ENCODE data around the gene SYCE3. TPM values are rescaled to one million over a fixed set of nuclear protein-coding genes. Genes with fewer than 3 reads are reported as not detected.

SYCE3 gene
- total RNA-seq, 1 experiment from 2014 or later: 1.3 TPM

DNA sequence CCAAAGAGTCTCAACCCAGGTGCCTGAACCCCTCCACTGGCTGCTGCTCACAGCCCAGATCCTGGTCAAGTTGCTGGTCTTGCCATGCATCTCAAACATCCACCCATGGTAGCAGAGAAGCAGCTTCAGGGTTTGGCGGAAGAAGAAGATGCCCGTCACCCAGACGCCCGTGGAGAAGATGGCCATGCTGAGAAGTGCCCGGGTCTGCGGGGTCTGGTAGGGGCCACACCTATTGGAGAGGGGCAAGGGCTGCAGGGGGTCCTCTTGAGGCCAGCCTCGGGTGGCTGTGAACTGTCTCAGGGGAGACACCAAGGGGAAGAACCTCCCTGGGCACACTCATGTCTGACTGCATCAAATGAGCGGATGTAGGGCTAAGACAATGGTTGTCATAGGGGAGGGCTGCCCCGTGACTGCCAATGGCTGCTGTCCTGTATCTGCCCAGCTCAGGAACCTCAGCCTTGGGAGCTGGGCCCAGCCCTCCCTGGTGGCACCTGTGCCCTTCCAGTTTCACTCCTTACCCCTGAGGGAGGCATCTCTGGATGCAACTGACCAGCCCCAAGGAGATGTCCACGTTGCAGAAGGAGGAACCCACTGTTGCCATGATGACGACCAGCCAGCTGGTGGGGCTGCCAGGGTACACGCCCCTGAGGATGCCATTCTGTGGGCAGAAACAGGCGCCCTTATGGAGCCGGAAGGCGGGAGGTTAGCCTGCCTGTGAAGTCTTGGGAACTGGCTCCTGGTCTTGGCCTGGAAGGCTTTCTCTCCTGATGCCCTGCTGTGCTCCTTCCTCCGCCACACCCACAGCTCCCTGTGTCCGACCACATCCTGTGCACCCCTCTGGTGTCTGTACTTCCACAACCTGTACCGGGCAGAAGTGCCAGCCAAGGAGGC, 14.3 kb upstream of the SYCE3 start:
- Histone ChIP-seq H3K4me1 (ENCODE audit: insufficient read depth, low read length) (peaks cover 5% of the 10 kb centered on the region), H3K27me3 (ENCODE audit: low read length) (no peaks in the 10 kb centered on the region), H3K27ac (ENCODE audit: low read length) (no peak overlapping the region), H3K9me3 (ENCODE audit: low read length) (no peaks in the 10 kb centered on the region), H3K79me2 (ENCODE audit: low read length) (peaks cover 11% of the 10 kb centered on the region), H3K9me2 (replicated peaks; ENCODE audit: low read length) (no peaks in the 10 kb centered on the region), H2AFZ (ENCODE audit: low read length) (no peak overlapping the region), H3K4me2 (ENCODE audit: low read length) (no peak overlapping the region), H4K20me1 (ENCODE audit: low read length) (no peaks in the 10 kb centered on the region), H3K36me3 (ENCODE audit: low read depth, low read length) (no peaks in the 10 kb centered on the region), H3K4me3 (ENCODE audit: low read length) (no peak overlapping the region), H3K9ac (ENCODE audit: low read length) (no peak overlapping the region), H3F3A (ENCODE audit: low read length, unreplicated experiment) (no peaks in the 10 kb centered on the region)
- ChIA-PET POLR2A (ENCODE audit: unreplicated experiment) (no interaction called here), CTCF (no interaction called here)
- intact Hi-C loops (cut with micrococcal nuclease): loop anchor here (1.0 kb wide), 1 partner anchor 43 kb away; no protein-coding TSS in a partner anchor
- no peak for DNase-seq
- TF ChIP-seq, protein P1, sequence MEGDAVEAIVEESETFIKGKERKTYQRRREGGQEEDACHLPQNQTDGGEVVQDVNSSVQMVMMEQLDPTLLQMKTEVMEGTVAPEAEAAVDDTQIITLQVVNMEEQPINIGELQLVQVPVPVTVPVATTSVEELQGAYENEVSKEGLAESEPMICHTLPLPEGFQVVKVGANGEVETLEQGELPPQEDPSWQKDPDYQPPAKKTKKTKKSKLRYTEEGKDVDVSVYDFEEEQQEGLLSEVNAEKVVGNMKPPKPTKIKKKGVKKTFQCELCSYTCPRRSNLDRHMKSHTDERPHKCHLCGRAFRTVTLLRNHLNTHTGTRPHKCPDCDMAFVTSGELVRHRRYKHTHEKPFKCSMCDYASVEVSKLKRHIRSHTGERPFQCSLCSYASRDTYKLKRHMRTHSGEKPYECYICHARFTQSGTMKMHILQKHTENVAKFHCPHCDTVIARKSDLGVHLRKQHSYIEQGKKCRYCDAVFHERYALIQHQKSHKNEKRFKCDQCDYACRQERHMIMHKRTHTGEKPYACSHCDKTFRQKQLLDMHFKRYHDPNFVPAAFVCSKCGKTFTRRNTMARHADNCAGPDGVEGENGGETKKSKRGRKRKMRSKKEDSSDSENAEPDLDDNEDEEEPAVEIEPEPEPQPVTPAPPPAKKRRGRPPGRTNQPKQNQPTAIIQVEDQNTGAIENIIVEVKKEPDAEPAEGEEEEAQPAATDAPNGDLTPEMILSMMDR (conservative IDR thresholded peaks at IDR 0.05; ENCODE audit: low read depth, low read length): no peak
- TF ChIP-seq EZH2 (IDR thresholded peaks at IDR 0.05; ENCODE audit: low read length, unreplicated experiment) (no peak), EZH2phosphoT487 (IDR thresholded peaks at IDR 0.05; ENCODE audit: borderline replicate concordance, low read length) (no peak)
- no peak for ATAC-seq
- no TSS peak for BruUV-seq (replicated peaks)

DNA sequence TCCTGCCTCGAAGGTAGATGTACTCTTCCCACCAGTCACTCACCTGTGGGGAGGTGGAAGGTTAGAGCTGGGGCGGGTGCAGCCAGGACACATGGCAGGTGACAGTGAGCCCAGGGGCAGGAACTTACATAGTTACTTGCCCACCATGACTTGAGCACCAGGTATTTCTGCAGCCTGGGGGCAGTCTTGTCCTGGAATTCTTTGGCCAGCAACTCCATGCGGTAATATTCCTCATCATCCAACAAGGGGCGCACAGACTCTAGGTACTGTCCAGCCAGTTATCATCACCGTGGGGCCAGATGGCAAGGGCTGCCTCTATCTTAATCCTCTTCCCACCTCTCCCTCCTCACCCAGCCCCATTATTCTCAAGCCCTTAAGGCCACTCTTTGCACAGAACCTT, 13.4 kb upstream of the SYCE3 start:
- CTCF ChIA-PET: no interaction called here
- H4K20me1 ChIP-seq (ENCODE audit: low read length): no peaks in the 10 kb centered on the region
- intact Hi-C loops (cut with micrococcal nuclease): loop anchor here (1.0 kb wide), 1 partner anchor 44 kb away; no protein-coding TSS in a partner anchor
- H3K27me3 ChIP-seq (ENCODE audit: low read length): no peaks in the 10 kb centered on the region
- no peaks in the 10 kb centered on the region for H3K36me3 ChIP-seq (ENCODE audit: low read depth, low read length)
- no peak overlapping the region for H3K4me3 ChIP-seq (ENCODE audit: low read length)
- no peak overlapping the region for H3K27ac ChIP-seq (ENCODE audit: low read length)
- BruUV-seq (replicated peaks): no TSS peak
- H3K9me3 ChIP-seq (ENCODE audit: low read length): no peaks in the 10 kb centered on the region
- POLR2A ChIA-PET (ENCODE audit: unreplicated experiment): no interaction called here
- peak; percentile 37 for DNase-seq
- H3K4me2 ChIP-seq (ENCODE audit: low read length): no peak overlapping the region
- no peaks in the 10 kb centered on the region for H3K4me1 ChIP-seq (ENCODE audit: insufficient read depth, low read length)
- ATAC-seq: peak; percentile 64
- H2AFZ ChIP-seq (ENCODE audit: low read length): no peak overlapping the region
- no peak for TF ChIP-seq EZH2 (IDR thresholded peaks at IDR 0.05; ENCODE audit: low read length, unreplicated experiment)
- TF ChIP-seq, protein P1 (conservative IDR thresholded peaks at IDR 0.05; ENCODE audit: low read depth, low read length): peak; percentile 52
- no peaks in the 10 kb centered on the region for H3K9me2 ChIP-seq (replicated peaks; ENCODE audit: low read length)
- H3K9ac ChIP-seq (ENCODE audit: low read length): no peak overlapping the region
- no peaks in the 10 kb centered on the region for H3F3A ChIP-seq (ENCODE audit: low read length, unreplicated experiment)
- peaks cover under 1% of the 10 kb centered on the region for H3K79me2 ChIP-seq (ENCODE audit: low read length)

DNA sequence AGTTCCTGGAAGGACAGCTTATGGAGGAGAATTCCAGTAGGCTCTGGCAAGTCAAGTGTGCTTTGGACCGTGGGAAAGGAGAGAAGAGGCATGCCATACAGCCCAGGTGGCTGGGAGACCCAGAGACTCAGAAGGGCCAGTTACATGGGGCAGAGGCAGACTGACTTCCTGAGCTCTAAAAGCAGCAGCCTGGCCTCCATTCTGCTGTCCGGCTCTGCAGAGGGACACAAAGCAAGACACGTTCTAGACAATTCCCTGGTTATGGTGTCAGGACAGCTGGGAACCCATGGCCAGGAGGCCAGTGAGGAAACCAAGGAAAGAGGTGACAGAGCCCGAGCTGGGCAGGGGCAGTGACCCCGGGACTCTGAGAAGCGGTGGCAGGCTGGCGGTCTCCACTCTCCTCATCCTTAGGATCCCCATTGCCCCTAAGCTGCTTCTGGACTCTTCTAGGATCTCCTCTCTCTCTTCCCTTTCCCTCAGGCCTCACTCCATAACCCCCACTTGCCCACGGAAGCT, 12.8 kb upstream of the SYCE3 start:
- CTCF ChIA-PET: no interaction called here
- no peaks in the 10 kb centered on the region for H4K20me1 ChIP-seq (ENCODE audit: low read length)
- no peaks in the 10 kb centered on the region for H3K36me3 ChIP-seq (ENCODE audit: low read depth, low read length)
- DNase-seq (no peak), ATAC-seq (no peak)
- intact Hi-C loops (cut with micrococcal nuclease): no loop called here
- no peak overlapping the region for H3K4me3 ChIP-seq (ENCODE audit: low read length)
- no TSS peak for BruUV-seq (replicated peaks)
- no peaks in the 10 kb centered on the region for H3F3A ChIP-seq (ENCODE audit: low read length, unreplicated experiment)
- no peaks in the 10 kb centered on the region for H3K9me2 ChIP-seq (replicated peaks; ENCODE audit: low read length)
- H3K9ac ChIP-seq (ENCODE audit: low read length): no peak overlapping the region
- H2AFZ ChIP-seq (ENCODE audit: low read length): no peak overlapping the region
- TF ChIP-seq EZH2phosphoT487 (IDR thresholded peaks at IDR 0.05; ENCODE audit: borderline replicate concordance, low read length) (no peak), EZH2 (IDR thresholded peaks at IDR 0.05; ENCODE audit: low read length, unreplicated experiment) (no peak)
- TF ChIP-seq, protein P1 (conservative IDR thresholded peaks at IDR 0.05; ENCODE audit: low read depth, low read length): no peak
- no peak overlapping the region for H3K27ac ChIP-seq (ENCODE audit: low read length)
- POLR2A ChIA-PET (ENCODE audit: unreplicated experiment): no interaction called here
- H3K79me2 ChIP-seq (ENCODE audit: low read length): no peaks in the 10 kb centered on the region
- H3K27me3 ChIP-seq (ENCODE audit: low read length): no peaks in the 10 kb centered on the region
- no peaks in the 10 kb centered on the region for H3K9me3 ChIP-seq (ENCODE audit: low read length)
- no peak overlapping the region for H3K4me2 ChIP-seq (ENCODE audit: low read length)
- H3K4me1 ChIP-seq (ENCODE audit: insufficient read depth, low read length): no peaks in the 10 kb centered on the region
